ENCODE results near the gene NBEAL2. TPM values are rescaled to one million over a fixed set of nuclear protein-coding genes. Genes with fewer than 3 reads are reported as not detected.

Gene NBEAL2
- polyA plus RNA-seq, 1 donor from 2014 or later: 3.3 TPM

DNA sequence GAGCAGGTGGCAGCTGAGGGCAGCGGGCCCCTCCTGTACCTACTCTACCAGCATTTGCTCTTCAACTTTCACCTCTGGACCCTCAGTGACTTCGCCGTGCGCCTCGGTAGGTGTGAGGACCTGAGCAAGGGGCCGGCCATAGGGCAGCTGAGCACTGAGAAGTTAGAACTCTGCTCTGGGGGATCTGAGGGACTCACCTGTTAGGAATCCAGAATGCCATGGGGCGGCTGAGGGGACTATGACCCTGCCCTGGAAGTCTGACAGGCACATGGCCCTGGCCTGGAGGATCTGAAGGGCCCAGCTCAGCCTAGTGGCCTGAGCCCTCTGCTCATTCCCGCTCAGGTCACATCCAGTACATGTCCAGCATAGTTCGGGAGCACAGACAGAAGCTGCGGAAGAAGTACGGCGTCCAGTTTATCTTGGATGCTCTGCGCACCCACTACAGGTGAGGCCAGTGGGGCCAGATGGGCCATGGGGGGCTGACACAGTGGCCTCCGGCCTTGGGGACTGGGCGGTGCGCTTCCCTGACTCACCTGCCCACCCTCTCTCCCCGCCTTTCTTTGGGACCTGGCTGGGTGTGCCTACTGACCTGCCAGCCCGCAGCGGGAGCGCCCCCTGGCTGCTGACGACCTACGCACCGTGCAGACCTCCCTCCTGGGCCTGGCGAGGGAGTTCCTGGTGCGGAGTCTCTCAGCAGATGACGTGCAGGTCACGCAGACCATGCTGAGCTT, 18.8 kb downstream of the NBEAL2 start:
- no peak overlapping the region for H3K27ac ChIP-seq (ENCODE audit: low read length)
- no peaks in the 10 kb centered on the region for H3K79me2 ChIP-seq (replicated peaks; ENCODE audit: insufficient read depth, low read length)
- no peaks in the 10 kb centered on the region for H3K9me2 ChIP-seq (ENCODE audit: insufficient read depth, low read length)
- no peaks in the 10 kb centered on the region for H4K20me1 ChIP-seq (ENCODE audit: insufficient read depth)
- H3K9me3 ChIP-seq (ENCODE audit: low read length): no peaks in the 10 kb centered on the region
- H3K4me2 ChIP-seq (ENCODE audit: low read length): no peak overlapping the region
- H3K4me3 ChIP-seq (ENCODE audit: low read length): no peak overlapping the region
- no peaks in the 10 kb centered on the region for H3K36me3 ChIP-seq (ENCODE audit: insufficient read depth, low read length)
- no peak for TF ChIP-seq TAF1 (IDR thresholded peaks at IDR 0.05; ENCODE audit: low read depth)
- TF ChIP-seq, protein P1, sequence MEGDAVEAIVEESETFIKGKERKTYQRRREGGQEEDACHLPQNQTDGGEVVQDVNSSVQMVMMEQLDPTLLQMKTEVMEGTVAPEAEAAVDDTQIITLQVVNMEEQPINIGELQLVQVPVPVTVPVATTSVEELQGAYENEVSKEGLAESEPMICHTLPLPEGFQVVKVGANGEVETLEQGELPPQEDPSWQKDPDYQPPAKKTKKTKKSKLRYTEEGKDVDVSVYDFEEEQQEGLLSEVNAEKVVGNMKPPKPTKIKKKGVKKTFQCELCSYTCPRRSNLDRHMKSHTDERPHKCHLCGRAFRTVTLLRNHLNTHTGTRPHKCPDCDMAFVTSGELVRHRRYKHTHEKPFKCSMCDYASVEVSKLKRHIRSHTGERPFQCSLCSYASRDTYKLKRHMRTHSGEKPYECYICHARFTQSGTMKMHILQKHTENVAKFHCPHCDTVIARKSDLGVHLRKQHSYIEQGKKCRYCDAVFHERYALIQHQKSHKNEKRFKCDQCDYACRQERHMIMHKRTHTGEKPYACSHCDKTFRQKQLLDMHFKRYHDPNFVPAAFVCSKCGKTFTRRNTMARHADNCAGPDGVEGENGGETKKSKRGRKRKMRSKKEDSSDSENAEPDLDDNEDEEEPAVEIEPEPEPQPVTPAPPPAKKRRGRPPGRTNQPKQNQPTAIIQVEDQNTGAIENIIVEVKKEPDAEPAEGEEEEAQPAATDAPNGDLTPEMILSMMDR (IDR thresholded peaks at IDR 0.05; ENCODE audit: poor library complexity, severe bottlenecking): peak; percentile 37
- no peaks in the 10 kb centered on the region for H3K27me3 ChIP-seq (ENCODE audit: insufficient read depth, low read depth, low read length)
- H2AFZ ChIP-seq (ENCODE audit: low read depth, low read length): no peak overlapping the region
- H3K9ac ChIP-seq (ENCODE audit: low read length): no peak overlapping the region
- no peaks in the 10 kb centered on the region for H3F3A ChIP-seq (ENCODE audit: insufficient read depth, low read length, poor library complexity, severe bottlenecking)

- no peak overlapping the region for H3K4me3 ChIP-seq (ENCODE audit: low read length)
- no peak overlapping the region for H3K4me2 ChIP-seq (ENCODE audit: low read length)
- H3K9ac ChIP-seq (ENCODE audit: low read length): no peak overlapping the region
- no peaks in the 10 kb centered on the region for H3K79me2 ChIP-seq (replicated peaks; ENCODE audit: insufficient read depth, low read length)
- no peaks in the 10 kb centered on the region for H3K9me2 ChIP-seq (ENCODE audit: insufficient read depth, low read length)
- TF ChIP-seq TAF1 (IDR thresholded peaks at IDR 0.05; ENCODE audit: low read depth) (no peak), POLR2AphosphoS5 (IDR thresholded peaks at IDR 0.05) (no peak), EP300 (conservative IDR thresholded peaks at IDR 0.05; ENCODE audit: poor library complexity, severe bottlenecking) (no peak), SMC3 (conservative IDR thresholded peaks at IDR 0.05; ENCODE audit: poor library complexity) (no peak), RAD21 (conservative IDR thresholded peaks at IDR 0.05) (no peak)
- TF ChIP-seq, protein P1 (IDR thresholded peaks at IDR 0.05; ENCODE audit: poor library complexity, severe bottlenecking): peak; percentile 2
- TF ChIP-seq, protein P2, sequence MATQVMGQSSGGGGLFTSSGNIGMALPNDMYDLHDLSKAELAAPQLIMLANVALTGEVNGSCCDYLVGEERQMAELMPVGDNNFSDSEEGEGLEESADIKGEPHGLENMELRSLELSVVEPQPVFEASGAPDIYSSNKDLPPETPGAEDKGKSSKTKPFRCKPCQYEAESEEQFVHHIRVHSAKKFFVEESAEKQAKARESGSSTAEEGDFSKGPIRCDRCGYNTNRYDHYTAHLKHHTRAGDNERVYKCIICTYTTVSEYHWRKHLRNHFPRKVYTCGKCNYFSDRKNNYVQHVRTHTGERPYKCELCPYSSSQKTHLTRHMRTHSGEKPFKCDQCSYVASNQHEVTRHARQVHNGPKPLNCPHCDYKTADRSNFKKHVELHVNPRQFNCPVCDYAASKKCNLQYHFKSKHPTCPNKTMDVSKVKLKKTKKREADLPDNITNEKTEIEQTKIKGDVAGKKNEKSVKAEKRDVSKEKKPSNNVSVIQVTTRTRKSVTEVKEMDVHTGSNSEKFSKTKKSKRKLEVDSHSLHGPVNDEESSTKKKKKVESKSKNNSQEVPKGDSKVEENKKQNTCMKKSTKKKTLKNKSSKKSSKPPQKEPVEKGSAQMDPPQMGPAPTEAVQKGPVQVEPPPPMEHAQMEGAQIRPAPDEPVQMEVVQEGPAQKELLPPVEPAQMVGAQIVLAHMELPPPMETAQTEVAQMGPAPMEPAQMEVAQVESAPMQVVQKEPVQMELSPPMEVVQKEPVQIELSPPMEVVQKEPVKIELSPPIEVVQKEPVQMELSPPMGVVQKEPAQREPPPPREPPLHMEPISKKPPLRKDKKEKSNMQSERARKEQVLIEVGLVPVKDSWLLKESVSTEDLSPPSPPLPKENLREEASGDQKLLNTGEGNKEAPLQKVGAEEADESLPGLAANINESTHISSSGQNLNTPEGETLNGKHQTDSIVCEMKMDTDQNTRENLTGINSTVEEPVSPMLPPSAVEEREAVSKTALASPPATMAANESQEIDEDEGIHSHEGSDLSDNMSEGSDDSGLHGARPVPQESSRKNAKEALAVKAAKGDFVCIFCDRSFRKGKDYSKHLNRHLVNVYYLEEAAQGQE (IDR thresholded peaks at IDR 0.05; ENCODE audit: borderline replicate concordance): no peak
- no peaks in the 10 kb centered on the region for H3K27me3 ChIP-seq (ENCODE audit: insufficient read depth, low read depth, low read length)
- no peaks in the 10 kb centered on the region for H3K9me3 ChIP-seq (ENCODE audit: low read length)
- H4K20me1 ChIP-seq (ENCODE audit: insufficient read depth): no peaks in the 10 kb centered on the region
- no peaks in the 10 kb centered on the region for H3F3A ChIP-seq (ENCODE audit: insufficient read depth, low read length, poor library complexity, severe bottlenecking)
- H3K27ac ChIP-seq (ENCODE audit: low read length): no peak overlapping the region
- no peaks in the 10 kb centered on the region for H3K36me3 ChIP-seq (ENCODE audit: insufficient read depth, low read length)
- no peak overlapping the region for H2AFZ ChIP-seq (ENCODE audit: low read depth, low read length)
Observed at GRCh38 chr3:46998852-46999515, 19.5 kb downstream of the NBEAL2 start.

Measured in neural cell (in vitro differentiated cells).